Osteocyte (in vitro differentiated cells): ENCODE results near the gene ARMC12. TPM values are rescaled to one million over a fixed set of nuclear protein-coding genes. Genes with fewer than 3 reads are reported as not detected.

Source experiments
- DNase-seq: peaks from one replicate; pipeline ENCODE4 v3.0.0; 2021; ENCODE audit warnings: mixed read lengths; ENCODE audit not compliant: unreplicated experiment; ENCODE audit errors: extremely low spot score
- H3K27ac Mint-ChIP-seq: one replicate; pipeline ENCODE4 v1.8.0; 2021; ENCODE audit warnings: mild to moderate bottlenecking, mixed read lengths; ENCODE audit not compliant: unreplicated experiment
- H3K27me3 Mint-ChIP-seq: one replicate; pipeline ENCODE4 v1.8.0; 2021; ENCODE audit warnings: mixed read lengths; ENCODE audit not compliant: unreplicated experiment
- H3K36me3 Mint-ChIP-seq: one replicate; pipeline ENCODE4 v1.8.0; 2021; ENCODE audit warnings: mixed read lengths; ENCODE audit not compliant: unreplicated experiment
- H3K4me1 Mint-ChIP-seq: one replicate; pipeline ENCODE4 v1.8.0; 2021; ENCODE audit warnings: mixed read lengths; ENCODE audit not compliant: unreplicated experiment
- H3K4me3 Mint-ChIP-seq: one replicate; pipeline ENCODE4 v1.8.0; 2021; ENCODE audit warnings: mild to moderate bottlenecking, moderate library complexity, mixed read lengths; ENCODE audit not compliant: unreplicated experiment
- H3K9me3 Mint-ChIP-seq: one replicate; pipeline ENCODE4 v1.8.0; 2021; ENCODE audit warnings: mixed read lengths; ENCODE audit not compliant: unreplicated experiment
- CTCF ChIP-seq: fragments of 200-600 bp; sonication (generic); IDR thresholded peaks from 2 replicates; pipeline ENCODE4 v1.5.0; 2021; ENCODE audit warnings: antibody characterized with exemption, mild to moderate bottlenecking, moderate library complexity
- total RNA-seq: library from RNA; stranded (reverse); gene quantifications from 2 replicates; pipeline ENCODE4 v1.2.1, GENCODE V29; 2021

ARMC12 gene
- total RNA-seq, 1 donor from 2014 or later, result 2.5 TPM

- Mint-ChIP-seq H3K4me3 (peak overlapping the region; percentile 73), H3K9me3 (no peaks in the 10 kb centered on the region), H3K27me3 (no peaks in the 10 kb centered on the region), H3K4me1 (peaks cover 84% of the 10 kb centered on the region), H3K27ac (peak overlapping the region; percentile 99), H3K36me3 (no peaks in the 10 kb centered on the region)
- no peak for TF ChIP-seq CTCF
- peak; percentile 98 for DNase-seq
Observed at GRCh38 chr6:35727935-35728682, 8.7 kb upstream of the ARMC12 start.

GRCh38 chr6:35728683-35729678 is 7.9 kb upstream of the ARMC12 start:
- Mint-ChIP-seq H3K27me3 (no peaks in the 10 kb centered on the region), H3K36me3 (no peaks in the 10 kb centered on the region), H3K9me3 (no peaks in the 10 kb centered on the region), H3K4me1 (peaks cover 82% of the 10 kb centered on the region), H3K4me3 (peak overlapping the region; percentile 71), H3K27ac (peak overlapping the region; percentile 99)
- no peak for TF ChIP-seq CTCF
- no peak for DNase-seq

GRCh38 chr6:35729722-35730121 is 7.1 kb upstream of the ARMC12 start:
- H3K9me3 Mint-ChIP-seq, result no peaks in the 10 kb centered on the region
- no peak for DNase-seq
- peak overlapping the region; percentile 99 for H3K27ac Mint-ChIP-seq
- no peaks in the 10 kb centered on the region for H3K27me3 Mint-ChIP-seq
- no peak for TF ChIP-seq CTCF
- peak overlapping the region; percentile 5 for H3K4me3 Mint-ChIP-seq
- H3K4me1 Mint-ChIP-seq, result peaks cover 77% of the 10 kb centered on the region
- no peaks in the 10 kb centered on the region for H3K36me3 Mint-ChIP-seq

GRCh38 chr6:35730745-35731413 is 6.0 kb upstream of the ARMC12 start:
- peaks cover 65% of the 10 kb centered on the region for H3K4me1 Mint-ChIP-seq
- no peaks in the 10 kb centered on the region for H3K36me3 Mint-ChIP-seq
- H3K4me3 Mint-ChIP-seq, result peak overlapping the region; percentile 83
- H3K9me3 Mint-ChIP-seq, result no peaks in the 10 kb centered on the region
- no peaks in the 10 kb centered on the region for H3K27me3 Mint-ChIP-seq
- peak overlapping the region; percentile 99 for H3K27ac Mint-ChIP-seq
- no peak for TF ChIP-seq CTCF
- no peak for DNase-seq
